Measurements from ENCODE around the gene MUSK.
A peak's percentile ranks its signal among the peaks of the same experiment; 100 is the strongest.

MUSK gene

GRCh38 chr9:110668570-110669167, at the start of gene MUSK:
Gene MUSK (plus strand): TSS chr9:110668791. CDS start chr9:110668905, 114 bp downstream.
- TF ChIP-seq CTCF (conservative IDR thresholded peaks at IDR 0.05) (no peak), ZFX (IDR thresholded peaks at IDR 0.05) (no peak)
- H3K27ac ChIP-seq = no peak within 1 kb of the TSS

- H3K27ac ChIP-seq = no peak overlapping the region
- TF ChIP-seq CTCF (conservative IDR thresholded peaks at IDR 0.05) = no peak
- no peak for TF ChIP-seq ZFX (IDR thresholded peaks at IDR 0.05)
These were observed 48.8 kb upstream of the MUSK start for GRCh38 chr9:110619831-110620230.

- H3K27ac ChIP-seq = no peak overlapping the region
- TF ChIP-seq ZFX (IDR thresholded peaks at IDR 0.05) (no peak), CTCF (conservative IDR thresholded peaks at IDR 0.05) (no peak)
These were observed 47.9 kb upstream of the MUSK start for GRCh38 chr9:110620726-110621125.

GRCh38 chr9:110622368-110622767, 46.2 kb upstream of the MUSK start:
- TF ChIP-seq ZFX (IDR thresholded peaks at IDR 0.05) = no peak
- no peak for TF ChIP-seq CTCF (conservative IDR thresholded peaks at IDR 0.05)
- no peak overlapping the region for H3K27ac ChIP-seq

- H3K27ac ChIP-seq = no peak overlapping the region
- TF ChIP-seq CTCF (conservative IDR thresholded peaks at IDR 0.05) (peak; percentile 78), ZFX (IDR thresholded peaks at IDR 0.05) (no peak)
These were observed 45.0 kb upstream of the MUSK start for GRCh38 chr9:110623462-110624025.

GRCh38 chr9:110626101-110626829, 42.3 kb upstream of the MUSK start:
- TF ChIP-seq ZFX (IDR thresholded peaks at IDR 0.05) (no peak), CTCF (conservative IDR thresholded peaks at IDR 0.05) (no peak)
- H3K27ac ChIP-seq = no peak overlapping the region

- TF ChIP-seq ZFX (IDR thresholded peaks at IDR 0.05) = no peak
- TF ChIP-seq CTCF (conservative IDR thresholded peaks at IDR 0.05) = no peak
- H3K27ac ChIP-seq = no peak overlapping the region
These were observed 33.0 kb upstream of the MUSK start for GRCh38 chr9:110635589-110635988.

Measured in C4-2B (cell line).